B cell (primary cell): Measurements from ENCODE around the gene ABHD14A. TPM values are rescaled to one million over a fixed set of nuclear protein-coding genes. Genes with fewer than 3 reads are reported as not detected.

Experiments
- ATAC-seq: fragments of 200-7000 bp; cut with Tn5 transposase; one replicate; pipeline ENCODE4 v1.10.0; 2021; ENCODE audit warnings: low read depth, mild to moderate bottlenecking, moderate number of reproducible peaks, moderate library complexity
- CTCF ChIA-PET: fragments of 350-600 bp; sonication (Branson Sonifier 250); formaldehyde crosslinking; loops from one replicate; lab custom pipeline; 2021; ENCODE audit warnings: antibody characterized with exemption, inconsistent platforms; lab: Charles Lee
- POLR2A ChIA-PET: fragments of 350-600 bp; sonication (Branson Sonifier 250); formaldehyde crosslinking; loops from one replicate; lab custom pipeline; 2021; ENCODE audit warnings: antibody characterized with exemption; lab: Charles Lee
- DNase-seq: peaks from one replicate; pipeline ENCODE4 v3.0.0; 2013
- H2AFZ ChIP-seq: 2 replicates; pipeline ENCODE4 v1.6.1; 2012; ENCODE audit warnings: mild to moderate bottlenecking, low read depth, low read length; ENCODE audit not compliant: insufficient read depth, poor library complexity, severe bottlenecking
- H3K27ac ChIP-seq, 2 donors: 1 replicate in 1 of 2; 2 replicates in 1 of 2; pipeline ENCODE4 v1.5.1; 2012 to 2013; ENCODE audit warnings: low read length in 2 of 2, mild to moderate bottlenecking in 2 of 2, moderate library complexity in 1 of 2
- H3K27me3 ChIP-seq, 4 experiments: fragments of 200-600 bp in 1 of 4; sonication (generic) in 1 of 4; replicated peaks in 1 of 4; 1 replicate in 2 of 4; 2 replicates in 2 of 4; pipeline versions ENCODE4 v1.6.1 to v1.7.0; 2013 to 2016; ENCODE audit warnings: low read length in 3 of 4, mild to moderate bottlenecking in 2 of 4, mixed read lengths in 1 of 4, moderate library complexity in 1 of 4; ENCODE audit not compliant: insufficient read depth in 4 of 4, control insufficient read depth in 3 of 4; ENCODE audit errors: control extremely low read depth in 1 of 4
- H3K36me3 ChIP-seq, 2 experiments: replicated peaks in 1 of 2; 1 replicate in 1 of 2; 2 replicates in 1 of 2; pipeline versions ENCODE4 v1.6.1 to v1.7.1; 2013; ENCODE audit warnings: low read length in 1 of 2; ENCODE audit not compliant: insufficient read depth in 2 of 2, control insufficient read depth in 1 of 2; ENCODE audit errors: control extremely low read depth in 1 of 2, extremely low read depth in 1 of 2
- H3K4me1 ChIP-seq, 2 donors: fragments of 200-600 bp in 1 of 2; sonication (generic) in 1 of 2; 1 replicate in 1 of 2; 2 replicates in 1 of 2; pipeline versions ENCODE4 v1.5.1 to v1.6.1; 2013 to 2017; ENCODE audit warnings: low read length in 2 of 2; ENCODE audit not compliant: control insufficient read depth in 2 of 2, insufficient read depth in 2 of 2
- H3K4me2 ChIP-seq: replicated peaks from 2 replicates; pipeline ENCODE3; 2012; ENCODE audit warnings: mild to moderate bottlenecking, low read depth, low read length; ENCODE audit not compliant: poor library complexity, severe bottlenecking
- H3K4me3 ChIP-seq, 5 experiments: fragments of 200-600 bp in 1 of 5; sonication (generic) in 1 of 5; 1 replicate in 3 of 5; 2 replicates in 2 of 5; pipeline versions ENCODE4 v1.5.1 to v1.7.0; 2011 to 2016; ENCODE audit warnings: low read length in 4 of 5, mild to moderate bottlenecking in 4 of 5, low read depth in 2 of 5, control low read depth in 1 of 5, moderate library complexity in 1 of 5; ENCODE audit not compliant: insufficient read depth in 1 of 5; ENCODE audit errors: control extremely low read depth in 1 of 5, extremely low read depth in 1 of 5
- H3K79me2 ChIP-seq: fragments of 200-600 bp; sonication (generic); one replicate; pipeline ENCODE4 v1.6.0; 2016; ENCODE audit warnings: low read length; ENCODE audit not compliant: control insufficient read depth, insufficient read depth
- H3K9ac ChIP-seq: fragments of 200-600 bp; sonication (generic); 2 replicates; pipeline ENCODE4 v1.6.1; 2017; ENCODE audit warnings: mild to moderate bottlenecking, low read length, moderate library complexity
- H3K9me3 ChIP-seq, 3 donors: one replicate each; pipeline versions ENCODE4 v1.6.1 to v1.7.1; 2013; ENCODE audit warnings: low read length in 2 of 3; ENCODE audit not compliant: control insufficient read depth in 2 of 3, insufficient read depth in 1 of 3; ENCODE audit errors: control extremely low read depth in 1 of 3
- H4K20me1 ChIP-seq: 2 replicates; pipeline ENCODE4 v1.6.0; 2012; ENCODE audit warnings: mild to moderate bottlenecking, low read length; ENCODE audit not compliant: insufficient read depth, control insufficient read depth, poor library complexity, severe bottlenecking
- H3K27ac Mint-ChIP-seq: one replicate; pipeline ENCODE4 v1.8.0; 2021; ENCODE audit warnings: mixed read lengths
- H3K27me3 Mint-ChIP-seq: one replicate; pipeline ENCODE4 v1.8.0; 2021; ENCODE audit warnings: mixed read lengths
- H3K4me1 Mint-ChIP-seq: one replicate; pipeline ENCODE4 v1.8.0; 2021; ENCODE audit warnings: mixed read lengths
- H3K4me3 Mint-ChIP-seq: one replicate; pipeline ENCODE4 v1.8.0; 2021; ENCODE audit warnings: mixed read lengths
- H3K9me3 Mint-ChIP-seq: one replicate; pipeline ENCODE4 v1.8.0; 2022; ENCODE audit warnings: mixed read lengths; ENCODE audit not compliant: insufficient read depth
- EZH2 ChIP-seq: IDR thresholded peaks from 2 replicates; pipeline ENCODE4 v1.6.1; 2012; ENCODE audit warnings: borderline replicate concordance, low read depth, mild to moderate bottlenecking, moderate library complexity, low read length; ENCODE audit not compliant: insufficient read depth, poor library complexity, severe bottlenecking
- WGBS: methylation state at CpG from one replicate; pipeline ENCODE4 v1.1.5; 2013; ENCODE audit warnings: missing lambda C conversion rate; ENCODE audit not compliant: insufficient coverage; 5-methylcytosine and 5-hydroxymethylcytosine counted together
- intact Hi-C: fragments of 100-400 bp; cut with micrococcal nuclease; formaldehyde crosslinking; loops from one replicate; pipeline ENCODE4 v1.10.0; 2022
- polyA plus RNA-seq: library from polyadenylated mRNA; depleted of rRNA; stranded (reverse); fragments of >200 nt; gene quantifications from 2 replicates; pipeline ENCODE4 v1.2.3, GENCODE V29; 2012
- total RNA-seq, 2 donors: library from RNA; stranded (reverse); fragments of 120-200 nt in 1 of 2; gene quantifications; 1 replicate in 1 of 2; 2 replicates in 1 of 2; pipeline versions ENCODE4 v1.2.3 to v1.2.4, GENCODE V29; 2013 to 2022
- TF ChIP-seq, protein P1 (sequence below): fragments of 200-600 bp; IDR thresholded peaks from one replicate; pipeline ENCODE4 v1.8.0; 2022; ENCODE audit warnings: antibody characterized with exemption, mild to moderate bottlenecking

ABHD14A gene
- total and polyA plus RNA-seq, 2 donors (not counting 1 experiment from before 2014, with no cell fraction given), result 11.9 to 28.8 TPM

GRCh38 chr3:51970606-51971300 is 4.1 kb upstream of the ABHD14A start:
- TF ChIP-seq, protein P1, sequence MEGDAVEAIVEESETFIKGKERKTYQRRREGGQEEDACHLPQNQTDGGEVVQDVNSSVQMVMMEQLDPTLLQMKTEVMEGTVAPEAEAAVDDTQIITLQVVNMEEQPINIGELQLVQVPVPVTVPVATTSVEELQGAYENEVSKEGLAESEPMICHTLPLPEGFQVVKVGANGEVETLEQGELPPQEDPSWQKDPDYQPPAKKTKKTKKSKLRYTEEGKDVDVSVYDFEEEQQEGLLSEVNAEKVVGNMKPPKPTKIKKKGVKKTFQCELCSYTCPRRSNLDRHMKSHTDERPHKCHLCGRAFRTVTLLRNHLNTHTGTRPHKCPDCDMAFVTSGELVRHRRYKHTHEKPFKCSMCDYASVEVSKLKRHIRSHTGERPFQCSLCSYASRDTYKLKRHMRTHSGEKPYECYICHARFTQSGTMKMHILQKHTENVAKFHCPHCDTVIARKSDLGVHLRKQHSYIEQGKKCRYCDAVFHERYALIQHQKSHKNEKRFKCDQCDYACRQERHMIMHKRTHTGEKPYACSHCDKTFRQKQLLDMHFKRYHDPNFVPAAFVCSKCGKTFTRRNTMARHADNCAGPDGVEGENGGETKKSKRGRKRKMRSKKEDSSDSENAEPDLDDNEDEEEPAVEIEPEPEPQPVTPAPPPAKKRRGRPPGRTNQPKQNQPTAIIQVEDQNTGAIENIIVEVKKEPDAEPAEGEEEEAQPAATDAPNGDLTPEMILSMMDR, result no peak
- TF ChIP-seq EZH2, result no peak
- Mint-ChIP-seq H3K27ac (no peak overlapping the region), H3K9me3 (no peaks in the 10 kb centered on the region), H3K4me3 (peak overlapping the region; percentile 13), H3K4me1 (peaks cover 35% of the 10 kb centered on the region), H3K27me3 (no peaks in the 10 kb centered on the region)
- Histone ChIP-seq H3K4me3 (no peak overlapping the region), H4K20me1 (no peaks in the 10 kb centered on the region), H3K4me1 (peaks cover 18 to 40% of the 10 kb centered on the region in 2 donors), H3K27me3 (no peaks in the 10 kb centered on the region), H2AFZ (no peak overlapping the region), H3K4me2 (no peak overlapping the region), H3K9me3 (no peaks in the 10 kb centered on the region), H3K36me3 (peaks cover 0 to 3% of the 10 kb centered on the region in 2 experiments), H3K79me2 (peaks cover 18% of the 10 kb centered on the region), H3K27ac (no peak overlapping the region), H3K9ac (no peak overlapping the region)
- ATAC-seq (no peak), DNase-seq (no peak)
- CTCF ChIA-PET, result interaction anchor here (0.8 to 4.8 kb wide), 4 partner anchors 8 to 29 kb away, joined by 3 to 45 read pairs (median 5); partner anchors contain the start of genes PARP3 and RRP9
- WGBS, result 94% methylated on average over 6 of the region's 6 CpGs
- POLR2A ChIA-PET, result interaction anchor here (0.9 kb wide), 1 partner anchor 29 kb away, joined by 3 read pairs; the partner anchor contains the start of gene RRP9
- intact Hi-C loops, result loop anchor here (10.0 kb wide), 1 partner anchor 734 kb away; the partner anchor contains the start of genes GLT8D1 and SPCS1

GRCh38 chr3:51971350-51971749 is 3.5 kb upstream of the ABHD14A start:
- POLR2A ChIA-PET, result no interaction called here
- Mint-ChIP-seq H3K4me3 (no peak overlapping the region), H3K27ac (no peak overlapping the region), H3K27me3 (no peaks in the 10 kb centered on the region), H3K9me3 (no peaks in the 10 kb centered on the region), H3K4me1 (peaks cover 36% of the 10 kb centered on the region)
- Histone ChIP-seq H3K9me3 (no peaks in the 10 kb centered on the region), H3K4me1 (peaks cover 20 to 41% of the 10 kb centered on the region in 2 donors), H3K9ac (no peak overlapping the region), H3K27me3 (no peaks in the 10 kb centered on the region), H3K4me3 (no peak overlapping the region), H3K27ac (no peak overlapping the region), H2AFZ (no peak overlapping the region), H3K4me2 (no peak overlapping the region), H4K20me1 (no peaks in the 10 kb centered on the region), H3K36me3 (peaks cover 0 to 3% of the 10 kb centered on the region in 2 experiments), H3K79me2 (peaks cover 16% of the 10 kb centered on the region)
- 92% methylated on average over 11 of the region's 11 CpGs for WGBS
- intact Hi-C loops, result loop anchor here (10.0 kb wide), 1 partner anchor 733 kb away; the partner anchor contains the start of genes GLT8D1 and SPCS1
- ATAC-seq (no peak), DNase-seq (no peak)
- TF ChIP-seq, protein P1, result no peak
- no peak for TF ChIP-seq EZH2
- CTCF ChIA-PET, result interaction anchor here (0.8 to 4.8 kb wide), 3 partner anchors 9 to 29 kb away, joined by 3 to 45 read pairs (median 3); partner anchors contain the start of genes PARP3 and RRP9
